SKM-1 (cell line): Measurements from ENCODE around the gene UXT.
"Not testable (repeated sequence)": the region's sequence is repeated elsewhere in the genome, so short reads cannot be mapped to it uniquely, and the experiment has no call there.

Experiments used
- DNase-seq: peaks from one replicate; lab custom pipeline; 2025; ENCODE audit not compliant: unreplicated experiment; lab: John Stamatoyannopoulos, UW

UXT gene

DNA sequence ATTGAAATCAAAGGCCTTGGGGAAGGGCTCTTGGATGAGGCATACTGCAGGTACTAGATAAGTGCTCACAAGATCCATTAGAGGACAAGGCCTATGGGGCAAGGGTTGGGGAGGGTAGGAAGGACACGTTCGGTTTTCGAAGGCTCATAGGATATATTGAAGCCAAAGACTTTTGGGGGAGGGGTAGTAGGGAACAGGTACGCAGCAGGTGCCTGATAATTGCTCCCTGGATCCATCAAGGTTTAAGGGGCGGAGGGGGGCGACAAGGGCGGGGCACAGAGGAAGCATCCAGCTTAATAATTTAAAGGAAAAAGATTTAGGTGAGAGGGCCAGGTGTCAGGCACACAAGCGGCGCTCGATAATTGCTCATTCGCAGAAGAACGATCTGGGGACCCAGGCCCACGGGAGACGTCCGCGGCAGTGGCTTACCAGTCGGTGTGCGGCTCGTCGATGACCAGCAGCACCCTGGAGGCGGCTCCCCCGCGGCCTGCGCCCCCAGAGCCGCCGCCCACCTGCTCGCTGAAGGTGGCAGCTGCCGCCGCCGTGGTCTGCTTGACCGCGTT is 40.0 kb downstream of the UXT start:
- no peak for DNase-seq

DNA sequence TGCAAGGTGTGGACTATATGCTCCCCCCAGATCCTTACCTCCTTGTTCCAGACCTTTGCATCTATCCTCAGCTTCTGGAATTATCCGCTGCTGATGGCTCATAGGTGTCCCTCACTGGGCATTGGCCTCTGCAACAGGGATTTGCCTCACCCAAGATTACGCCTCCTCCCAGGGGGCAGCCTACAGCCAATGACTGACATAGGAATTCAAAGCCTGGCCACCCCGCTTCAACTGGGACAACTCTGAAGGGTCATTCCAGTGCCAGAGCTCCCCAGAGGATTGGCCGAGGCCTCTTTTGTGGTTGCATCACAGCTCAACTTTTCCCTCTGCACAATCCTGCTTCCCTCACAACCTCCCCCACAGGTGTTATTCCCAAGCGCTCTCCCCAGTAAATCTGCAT is 44.4 kb downstream of the UXT start:
- DNase-seq, result no peak

DNA sequence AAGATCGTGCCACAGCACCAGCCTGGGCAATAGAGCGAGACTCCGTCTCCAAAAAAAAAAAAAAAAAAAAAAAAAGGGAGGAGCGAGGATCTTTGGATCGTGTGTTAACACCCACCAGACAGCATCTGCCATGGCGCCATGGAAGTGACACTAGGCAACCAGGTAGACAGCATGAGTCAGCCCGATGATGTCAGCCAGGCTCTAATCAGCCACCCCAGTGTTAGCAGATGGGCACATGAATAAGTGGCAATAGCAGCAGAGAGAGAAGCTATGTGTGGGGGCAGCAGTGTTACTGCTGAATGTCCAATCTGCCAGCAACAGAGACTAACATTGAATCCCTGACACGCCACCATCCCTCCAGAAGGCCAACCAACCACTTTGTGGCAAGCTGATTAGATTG is 45.9 kb downstream of the UXT start:
- DNase-seq, result no peak

DNA sequence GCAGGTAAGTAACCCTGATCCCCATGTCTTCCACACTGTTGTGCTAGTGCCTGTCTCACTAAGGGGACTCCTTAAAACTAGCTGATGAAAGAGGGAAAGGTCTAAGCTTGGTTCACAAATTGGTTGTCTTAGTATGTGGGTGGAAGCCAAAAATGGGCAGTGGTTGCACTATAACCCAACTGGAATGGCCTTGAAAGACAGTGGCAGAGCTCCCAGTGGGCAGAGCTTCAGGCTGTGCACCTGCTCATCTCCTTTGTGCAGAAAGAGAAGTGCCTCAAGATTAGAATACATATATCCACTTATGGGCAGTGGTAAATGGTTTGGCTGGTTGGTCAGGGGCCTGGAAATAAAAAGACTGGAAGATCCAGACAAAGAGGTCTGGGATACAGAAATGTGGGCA is 46.6 kb downstream of the UXT start:
- no peak for DNase-seq

DNA sequence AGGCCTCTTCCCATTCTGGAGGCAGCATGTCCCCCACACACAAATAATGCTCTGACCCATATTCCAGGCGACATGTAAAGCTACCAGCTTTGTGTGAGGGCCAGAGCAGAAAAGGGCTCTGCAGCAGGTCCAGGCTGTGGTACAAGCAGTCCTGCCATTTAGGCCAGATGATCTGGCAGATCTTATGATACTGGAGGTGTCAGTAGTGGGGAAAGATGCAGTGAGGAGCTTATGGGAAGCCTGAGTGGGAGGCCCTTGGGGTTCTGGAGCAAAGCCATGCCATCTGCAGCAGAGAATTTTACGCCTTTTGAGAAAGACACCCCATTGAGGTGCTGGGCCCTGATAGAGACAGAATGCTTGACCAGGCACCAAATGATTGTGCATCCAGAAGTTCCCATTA is 47.1 kb downstream of the UXT start:
- DNase-seq, result no peak

DNA sequence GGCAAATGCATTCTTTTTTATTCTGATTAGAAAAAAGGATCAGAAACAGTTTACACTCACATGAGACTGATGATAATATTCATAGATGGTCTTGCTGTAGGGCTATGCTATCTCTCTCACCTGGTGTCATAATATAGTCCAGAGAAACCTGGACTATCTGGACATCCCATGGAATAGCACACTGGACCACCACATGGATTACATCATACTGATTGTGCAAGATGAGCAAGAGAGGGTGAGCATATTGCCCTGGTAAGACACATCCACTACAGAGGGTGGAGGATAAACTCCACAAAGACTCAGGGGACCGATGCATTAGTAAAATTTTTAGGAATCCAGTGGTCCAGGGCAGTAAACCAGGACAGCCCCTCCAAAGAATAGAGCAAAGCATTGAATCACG is 47.5 kb downstream of the UXT start:
- DNase-seq, result no peak

DNA sequence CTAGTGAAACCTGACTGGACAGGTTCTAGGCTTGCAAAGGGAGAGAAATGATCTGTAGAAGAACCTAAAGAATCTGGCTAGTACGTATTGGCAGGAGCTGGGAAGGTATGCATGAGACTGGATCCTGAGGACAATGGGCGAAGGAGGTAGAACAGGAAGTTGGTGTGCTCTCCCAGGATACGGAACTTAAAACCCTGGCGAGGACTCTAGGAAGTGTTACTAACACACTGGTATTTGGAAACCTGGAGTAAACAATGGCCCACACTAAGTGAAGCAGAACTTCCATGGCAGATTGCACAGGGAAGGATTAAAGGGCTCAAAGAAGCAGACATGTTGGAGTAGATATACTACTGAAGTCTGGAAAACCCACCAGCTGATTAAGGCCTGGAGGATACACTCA is 48.5 kb downstream of the UXT start:
- no peak for DNase-seq

DNA sequence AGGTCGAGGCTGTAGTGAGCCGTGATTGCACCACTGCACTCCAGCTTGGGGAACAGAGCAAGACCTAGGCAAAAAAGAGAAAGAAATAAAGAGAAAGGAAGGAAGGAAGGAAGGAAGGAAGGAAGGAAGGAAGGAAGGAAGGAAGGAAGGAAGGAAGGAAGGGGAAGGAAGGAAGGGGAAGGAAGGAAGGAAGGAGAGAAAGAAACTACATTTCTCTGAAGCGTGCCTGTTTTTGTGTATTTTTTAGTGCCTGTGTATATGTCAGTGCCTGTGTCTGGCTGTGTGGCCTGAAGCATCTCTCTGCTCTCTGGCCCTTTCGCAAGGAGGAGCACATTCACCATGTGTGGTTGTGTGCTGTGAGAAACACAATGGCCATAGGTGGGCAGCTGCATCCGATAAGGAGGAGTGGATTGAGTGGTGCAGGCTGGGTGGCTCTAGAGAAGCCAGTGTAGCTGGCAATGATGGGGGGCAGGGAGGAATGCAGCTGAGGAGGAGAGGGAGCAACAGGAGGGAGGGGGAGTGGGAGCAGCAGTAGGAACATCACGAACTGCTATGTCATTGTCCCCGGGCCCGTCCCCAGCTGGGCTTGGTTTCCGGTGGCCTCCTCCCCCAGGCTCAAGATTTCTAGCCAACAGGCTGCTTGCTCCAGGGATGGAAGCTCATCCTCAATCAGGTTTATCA is 50.7 kb downstream of the UXT start:
- no peak for DNase-seq

DNA sequence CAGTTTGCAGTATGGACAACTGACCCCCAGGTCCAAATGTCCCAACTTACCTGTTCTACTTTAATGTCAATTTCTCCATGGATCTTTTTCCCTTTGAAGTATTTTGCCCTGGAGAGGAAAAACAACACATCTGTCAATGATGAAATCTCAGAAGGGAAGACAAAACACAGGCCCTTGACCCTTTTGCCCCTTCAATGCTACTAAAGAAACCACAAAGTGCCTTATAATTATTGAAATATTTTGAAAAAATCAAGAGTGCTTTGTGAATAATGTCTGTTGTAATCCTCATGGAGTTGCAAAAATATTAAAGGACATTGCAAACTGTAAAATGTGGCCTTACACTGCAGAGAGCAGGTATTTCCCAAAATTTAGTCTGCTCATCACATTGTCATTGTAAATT is 51.9 kb downstream of the UXT start:
- DNase-seq, result no peak

DNA sequence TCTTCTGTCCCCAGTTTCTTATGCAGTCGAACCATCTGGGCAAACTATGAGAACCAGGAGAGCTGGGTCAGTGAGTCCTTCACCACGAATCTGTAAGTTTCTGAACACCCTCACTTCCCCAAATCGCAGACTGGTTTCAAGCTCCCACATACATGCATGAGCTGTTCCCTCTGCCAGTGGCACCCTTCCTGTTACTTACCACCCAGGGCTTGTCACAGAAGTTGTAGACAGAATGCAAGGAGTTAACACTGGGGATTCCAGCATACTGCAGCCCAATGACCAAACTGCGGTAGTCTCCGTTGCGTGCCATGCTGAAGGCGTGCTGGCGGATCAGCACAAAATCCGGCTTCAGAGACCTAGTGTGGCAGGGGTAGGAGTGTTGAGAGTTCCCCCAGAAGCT is 54.0 kb downstream of the UXT start:
- DNase-seq, result peak; percentile 8

DNA sequence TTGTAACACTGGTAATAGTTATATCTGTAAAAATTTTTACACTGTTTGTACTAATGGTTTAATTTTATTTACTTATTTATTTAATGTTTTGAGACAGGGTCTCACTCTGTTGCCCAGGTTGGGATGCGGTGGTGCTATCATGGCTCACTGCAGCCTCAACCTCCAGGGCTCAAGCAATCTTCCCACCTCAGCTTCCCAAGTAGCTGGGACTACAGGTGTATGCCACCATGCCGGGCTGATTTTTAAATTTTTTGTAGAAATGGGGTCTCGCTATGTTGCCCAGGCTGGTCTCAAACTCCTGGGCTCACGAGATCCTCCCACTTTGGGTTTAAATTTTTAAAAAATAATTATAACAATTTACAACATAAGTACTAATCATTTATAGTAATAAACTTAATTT is 55.9 kb downstream of the UXT start:
- DNase-seq, result not testable (repeated sequence)
